Endometrial microvascular endothelial cells (primary cell): ENCODE results near the gene C1orf53. TPM values are rescaled to one million over a fixed set of nuclear protein-coding genes. Genes with fewer than 3 reads are reported as not detected.
"Not testable (repeated sequence)": the region's sequence is repeated elsewhere in the genome, so short reads cannot be mapped to it uniquely, and the experiment has no call there.

Experiments used
- in situ Hi-C: cut with HindIII; loops from 2 replicates; pipeline ENCODE4 v1.10.0; 2017; ENCODE audit warnings: low sequenced_read_pairs, low pct_unique_long_range_greater_than_20kb; ENCODE audit errors: inconsistent ontology term
- total RNA-seq: library from RNA; depleted of rRNA; stranded (reverse); fragments of >200 nt; gene quantifications from one replicate; pipeline ENCODE4 v1.2.3, GENCODE V29; 2015; ENCODE audit errors: inconsistent ontology term

The C1orf53 gene
- total RNA-seq, result not detected

- in situ Hi-C loops, result no loop called here
Observed at GRCh38 chr1:197902454-197903195, at the start of gene C1orf53. Gene C1orf53 (plus strand): TSS chr1:197902630. CDS start chr1:197902650, 20 bp downstream.

DNA sequence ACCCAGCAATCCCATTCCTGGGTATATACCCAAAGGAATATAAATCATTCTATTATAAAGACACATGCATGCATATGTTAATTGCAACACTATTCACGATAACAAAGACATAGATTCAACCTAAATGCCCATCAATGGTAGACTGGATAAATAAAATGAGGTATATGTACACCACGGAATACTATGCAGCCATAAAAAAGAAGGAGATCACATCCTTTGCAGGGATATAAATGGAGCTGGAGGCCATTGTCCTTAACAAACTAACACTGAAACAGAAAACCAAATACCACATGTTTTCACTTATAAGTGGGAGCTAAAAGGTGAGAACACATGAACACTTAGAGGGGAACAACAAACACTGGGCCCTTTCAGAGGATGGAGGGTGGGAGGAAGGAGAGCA, 46.7 kb upstream of the C1orf53 start:
- in situ Hi-C loops, result not testable (repeated sequence)

- in situ Hi-C loops, result no loop called here
Observed at GRCh38 chr1:197857477-197857876, 45.0 kb upstream of the C1orf53 start.

GRCh38 chr1:197859024-197859423, 43.4 kb upstream of the C1orf53 start:
- in situ Hi-C loops, result no loop called here

DNA sequence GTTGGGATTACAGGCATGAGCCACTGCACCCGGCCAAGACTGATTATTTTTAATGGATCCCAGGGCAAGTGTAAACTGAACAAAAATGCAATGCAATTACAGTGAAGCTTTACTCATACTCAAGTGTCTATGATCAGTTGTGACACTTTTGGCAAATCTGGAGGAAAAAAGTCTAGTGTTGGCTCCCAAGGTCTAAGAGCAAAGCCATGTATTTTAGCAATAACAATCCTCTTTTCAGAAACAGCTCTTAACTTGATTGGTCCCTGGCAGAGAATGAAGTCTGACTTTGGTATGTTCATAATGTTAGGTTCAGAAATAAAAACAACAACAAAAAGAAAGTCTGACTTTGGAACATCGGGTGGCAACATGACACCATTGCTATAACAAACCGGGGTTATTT, 40.2 kb upstream of the C1orf53 start:
- in situ Hi-C loops, result no loop called here

- in situ Hi-C loops, result no loop called here
Observed at GRCh38 chr1:197862671-197863070, 39.8 kb upstream of the C1orf53 start.

DNA sequence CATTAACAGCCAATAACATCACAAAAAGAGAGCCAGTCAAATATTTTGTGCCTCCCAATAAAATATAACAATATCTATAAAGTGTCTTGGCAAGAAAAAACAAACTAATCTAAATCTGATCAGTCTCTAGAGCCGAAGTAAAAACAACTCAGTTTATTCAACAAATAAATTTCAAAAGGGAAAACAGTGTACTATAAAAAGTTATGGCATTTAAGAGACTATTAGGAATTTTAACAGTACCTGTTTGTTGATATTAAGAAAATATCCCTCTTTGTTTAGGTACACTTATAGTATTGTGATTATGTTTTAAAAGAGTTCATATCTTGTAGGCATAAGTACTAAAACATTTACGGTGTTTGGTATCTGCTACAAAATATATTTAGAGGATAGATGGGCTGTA, 36.6 kb upstream of the C1orf53 start:
- in situ Hi-C loops, result no loop called here

- in situ Hi-C loops, result no loop called here
Observed at GRCh38 chr1:197868751-197869489, 33.5 kb upstream of the C1orf53 start.

- in situ Hi-C loops, result loop anchor here (10.0 kb wide), 1 partner anchor 255 kb away; no protein-coding TSS in a partner anchor
Observed at GRCh38 chr1:197869490-197870077, 32.8 kb upstream of the C1orf53 start.

DNA sequence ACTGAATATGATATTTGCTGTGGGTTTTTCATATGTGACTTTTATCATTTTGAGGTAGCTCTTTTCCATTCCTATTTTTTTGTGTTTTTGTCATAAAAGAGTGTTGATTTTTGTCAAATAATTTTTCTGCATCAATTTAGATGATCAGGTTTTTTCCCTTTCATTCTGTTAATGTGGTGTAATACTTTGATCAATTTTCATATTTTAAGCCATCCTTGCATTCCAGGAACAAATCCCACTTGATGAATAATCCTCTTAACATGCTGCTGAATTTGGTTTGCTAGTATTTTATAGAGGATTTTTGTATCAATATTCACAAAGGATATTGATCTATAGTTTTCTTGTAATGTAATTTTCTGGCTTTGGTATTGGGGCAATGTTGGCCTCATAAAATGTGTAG, 25.5 kb upstream of the C1orf53 start:
- in situ Hi-C loops, result loop anchor here (10.0 kb wide), 1 partner anchor 262 kb away; no protein-coding TSS in a partner anchor

DNA sequence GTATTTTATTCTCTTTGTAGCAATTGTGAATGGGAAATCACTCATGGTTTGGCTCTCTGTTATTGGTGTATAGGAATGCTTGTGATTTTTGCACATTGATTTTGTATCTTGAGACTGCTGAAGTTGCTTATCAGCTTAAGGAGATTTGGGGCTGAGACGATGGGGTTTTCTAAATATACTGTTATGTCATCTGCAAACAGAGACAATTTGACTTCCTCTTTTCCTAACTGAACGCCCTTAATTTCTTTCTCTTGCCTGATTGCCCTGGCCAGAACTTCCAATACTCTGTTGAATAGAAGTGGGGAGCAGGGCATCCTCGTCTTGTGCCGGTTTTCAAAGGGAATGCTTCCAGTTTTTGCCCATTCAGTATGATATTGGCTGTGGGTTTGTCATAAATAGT, 22.0 kb upstream of the C1orf53 start:
- in situ Hi-C loops, result not testable (repeated sequence)

DNA sequence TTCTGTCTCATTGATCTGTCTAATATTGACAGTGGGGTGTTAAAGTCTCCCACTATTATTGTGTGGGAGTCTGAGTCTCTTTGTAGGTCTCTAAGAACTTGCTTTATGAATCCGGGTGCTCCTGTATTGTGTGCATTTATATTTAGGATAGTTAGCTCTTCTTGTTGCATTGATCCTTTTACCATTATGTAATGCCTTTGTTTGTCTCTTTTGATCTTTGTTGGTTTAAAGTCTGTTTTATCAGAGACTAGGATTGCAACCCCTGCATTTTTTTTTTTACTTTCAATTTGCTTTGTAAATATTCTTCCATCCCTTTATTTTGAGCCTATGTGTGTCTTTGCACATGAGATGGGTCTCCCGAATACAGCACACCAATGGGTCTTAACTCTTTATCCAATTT, 20.2 kb upstream of the C1orf53 start:
- in situ Hi-C loops, result not testable (repeated sequence)

- in situ Hi-C loops, result no loop called here
Observed at GRCh38 chr1:197884173-197884572, 18.3 kb upstream of the C1orf53 start.

- in situ Hi-C loops, result no loop called here
Observed at GRCh38 chr1:197890936-197891335, 11.5 kb upstream of the C1orf53 start.

DNA sequence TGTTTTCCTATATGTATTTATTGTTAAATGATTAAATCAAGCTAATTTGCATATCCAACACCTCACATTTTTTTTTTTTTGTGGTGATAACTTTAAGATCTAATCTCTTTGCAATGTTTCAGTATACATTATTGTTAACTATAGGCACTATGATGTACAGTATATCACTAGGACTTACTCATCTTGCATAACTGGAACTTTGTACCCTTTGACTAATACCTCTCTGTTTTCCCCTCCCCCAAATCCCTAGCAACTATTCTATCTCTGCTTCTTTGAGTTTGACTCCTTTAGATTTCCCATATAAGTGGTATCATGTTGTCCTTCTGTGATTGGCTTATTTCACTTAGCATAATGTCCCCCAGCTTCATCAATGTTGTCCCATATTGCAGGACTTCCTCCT, 9.7 kb upstream of the C1orf53 start:
- in situ Hi-C loops, result no loop called here

GRCh38 chr1:197896301-197896700, 6.1 kb upstream of the C1orf53 start:
- in situ Hi-C loops, result no loop called here

GRCh38 chr1:197899037-197899436, 3.4 kb upstream of the C1orf53 start:
- in situ Hi-C loops, result no loop called here

- in situ Hi-C loops, result no loop called here
Observed at GRCh38 chr1:197902131-197902453, 338 bp upstream of the C1orf53 start.

DNA sequence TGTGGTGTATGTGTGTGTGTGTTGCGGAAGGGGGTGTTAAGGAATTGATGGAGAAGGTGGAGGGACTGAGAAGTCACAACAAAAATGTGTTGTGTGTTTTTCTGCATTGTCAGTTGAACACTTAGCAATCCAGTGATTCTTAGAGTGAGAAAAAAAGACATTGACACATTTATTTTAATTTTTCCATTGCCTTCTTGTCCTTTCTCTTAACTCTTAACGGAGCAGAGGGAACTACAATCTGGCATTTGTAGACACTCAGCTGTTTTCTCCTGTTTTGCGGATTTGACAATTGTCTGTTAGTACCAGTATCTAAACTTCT, 725 bp downstream of the C1orf53 start:
- in situ Hi-C loops, result no loop called here

DNA sequence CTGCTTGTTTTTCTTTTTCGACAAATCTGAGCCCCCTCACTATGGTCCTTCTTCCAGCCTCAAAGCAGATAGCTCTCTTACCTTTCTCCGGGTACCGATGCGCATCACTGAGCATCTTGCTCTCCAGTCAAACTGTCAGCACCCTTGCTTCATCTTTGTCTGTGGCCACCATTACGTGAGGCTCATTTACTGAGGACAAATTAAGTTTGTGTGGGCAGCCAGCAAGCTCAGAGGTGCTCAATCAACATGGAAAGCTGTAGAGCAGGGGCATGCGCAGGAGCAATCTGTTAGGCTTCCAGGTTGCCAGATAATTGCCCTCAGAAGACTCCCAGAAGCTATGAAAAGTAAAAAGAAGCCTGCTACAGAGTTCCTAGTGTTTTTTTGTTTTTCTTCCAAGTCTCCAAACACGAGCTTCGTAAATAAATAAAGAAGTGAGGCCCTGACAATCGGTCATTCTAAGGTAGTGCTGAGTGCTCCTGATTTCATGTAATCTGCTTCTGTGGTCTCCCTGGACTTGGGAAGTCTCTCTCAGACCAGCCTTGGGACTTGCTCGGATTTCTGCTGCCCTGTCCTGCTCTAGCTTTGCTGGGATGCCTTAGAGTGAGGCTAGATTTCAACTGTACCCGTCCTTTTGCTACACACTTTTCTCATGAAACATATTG, 1.8 kb downstream of the C1orf53 start:
- in situ Hi-C loops, result no loop called here
